Right lobe of liver (tissue), 6 donors: ENCODE data around the gene FBN3. TPM values are rescaled to one million over a fixed set of nuclear protein-coding genes. Genes with fewer than 3 reads are reported as not detected.
A peak's percentile ranks its signal among the peaks of the same experiment; 100 is the strongest.

Experiments used
- ATAC-seq, 4 donors: fragments of 200-7000 bp; cut with Tn5 transposase; one replicate each; pipeline ENCODE4 v1.9.1; 2020; ENCODE audit warnings: mild to moderate bottlenecking in 4 of 4, moderate library complexity in 4 of 4
- DNase-seq, 3 donors: peaks; one replicate each; pipeline ENCODE4 v3.0.0-alpha.2; 2020
- H3K27ac ChIP-seq, 3 donors: fragments of 200-600 bp; one replicate each; pipeline ENCODE4 v1.8.0; 2022
- H3K27me3 ChIP-seq, 2 donors: fragments of 200-600 bp; one replicate each; pipeline ENCODE4 v1.8.0; 2022
- H3K36me3 ChIP-seq, 4 donors: fragments of 200-600 bp; sonication (generic) in 1 of 4; one replicate each; pipeline versions ENCODE4 v1.5.1 to v1.8.0; 2017 to 2022; ENCODE audit warnings: control low read depth in 1 of 4
- H3K4me1 ChIP-seq, 4 donors: fragments of 200-600 bp; sonication (generic) in 1 of 4; one replicate each; pipeline versions ENCODE4 v1.5.1 to v1.8.0; 2017 to 2022; ENCODE audit warnings: control low read depth in 1 of 4
- H3K4me3 ChIP-seq, 3 donors: fragments of 200-600 bp; one replicate each; pipeline ENCODE4 v1.8.0; 2022
- H3K9me3 ChIP-seq, 4 donors: fragments of 200-600 bp; sonication (generic) in 1 of 4; one replicate each; pipeline versions ENCODE4 v1.5.1 to v1.8.0; 2017 to 2022; ENCODE audit warnings: control low read depth in 1 of 4
- CTCF ChIP-seq, 4 donors: fragments of 200-600 bp in 3 of 4; fragments of 450-650 bp in 1 of 4; IDR thresholded peaks; one replicate each; pipeline versions ENCODE4 v1.5.1 to v1.8.0; 2016 to 2022; ENCODE audit warnings: antibody characterized with exemption in 4 of 4, mild to moderate bottlenecking in 2 of 4
- POLR2A ChIP-seq: fragments of 450-650 bp; IDR thresholded peaks from one replicate; pipeline ENCODE4 v1.6.1; 2017; ENCODE audit warnings: antibody characterized with exemption, mild to moderate bottlenecking
- WGBS: methylation state at CpG from one replicate; pipeline ENCODE4 v1.1.6; 2018; ENCODE audit warnings: low coverage, low lambda C conversion rate; ENCODE audit not compliant: insufficient coverage; ENCODE audit errors: missing lambda C conversion rate; 5-methylcytosine and 5-hydroxymethylcytosine counted together
- intact Hi-C, 2 donors: fragments of 100-400 bp; cut with DNase I; formaldehyde crosslinking; loops; one replicate each; pipeline versions ENCODE4 v1.11.2 to v1.14.1; 2022
- total RNA-seq, 6 experiments: library from RNA; depleted of rRNA in 2 of 6; stranded (reverse); fragments of >200 nt in 2 of 6; fragmentation: NEBNext Ultra II Directional in 3 of 6; extraction: Animal tissue kit (Norgen Biotek cat#: 25700) in 3 of 6; gene quantifications; one replicate each; pipeline versions ENCODE4 v1.1.0 to v1.2.4, GENCODE V29; 2016 to 2023
- donor health status: DM: no; HTN: yes; CAD: no.
- donor health status: DM: no; HTN: no; CAD: no.
- donor health status: DM: no; HTN: no; CAD: no.
- donor health status: DM: no; HTN: yes; CAD: no.
- donor health status: DM: no; HTN: yes; CAD: no.

Gene FBN3
- total RNA-seq, 6 experiments from 2014 or later, result 0.11 to 0.37 TPM; not detected in 4

- Histone ChIP-seq H3K27me3 (no peaks in the 10 kb centered on the region), H3K4me1 (peaks cover 0 to 5% (median 0%) of the 10 kb centered on the region in 4 donors), H3K36me3 (no peaks in the 10 kb centered on the region), H3K27ac (no peak overlapping the region), H3K9me3 (no peaks in the 10 kb centered on the region), H3K4me3 (no peak overlapping the region)
- ATAC-seq (peak in 3 of 4 donors; percentile 49 to 51 (median 49)), DNase-seq (no peak)
- 79% methylated on average over 3 of the region's 5 CpGs for WGBS
- intact Hi-C loops, result no loop called here
- TF ChIP-seq CTCF (IDR thresholded peaks at IDR 0.05) (no peak), POLR2A (no peak)
Measured at GRCh38 chr19:8185343-8186068, 36.1 kb upstream of the FBN3 start.

DNA sequence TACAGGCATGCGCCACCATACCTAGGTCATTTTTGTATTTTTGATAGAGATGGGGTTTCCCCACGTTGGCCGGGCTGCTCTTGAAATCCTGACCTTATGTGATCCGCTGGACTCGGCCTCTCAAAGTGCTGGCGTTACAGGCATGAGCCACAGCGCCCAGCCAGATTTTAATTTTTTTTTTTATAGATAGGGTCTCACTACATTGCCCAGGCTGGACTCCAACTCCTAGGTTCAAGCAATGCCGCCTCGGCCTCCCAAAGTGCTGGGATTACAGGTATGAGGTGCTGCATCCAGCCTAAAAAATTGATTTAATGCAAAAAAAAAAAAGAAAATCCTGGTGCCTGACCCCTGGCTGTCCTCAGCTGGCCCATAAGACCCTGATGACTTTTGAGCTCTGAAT is 34.9 kb upstream of the FBN3 start:
- no peak for DNase-seq
- TF ChIP-seq CTCF (IDR thresholded peaks at IDR 0.05) (no peak), POLR2A (no peak)
- no peaks in the 10 kb centered on the region for H3K36me3 ChIP-seq
- no peaks in the 10 kb centered on the region for H3K9me3 ChIP-seq
- 48% methylated on average over 7 of the region's 9 CpGs for WGBS
- no peaks in the 10 kb centered on the region for H3K27me3 ChIP-seq
- no peak for ATAC-seq
- H3K4me3 ChIP-seq, result no peak overlapping the region
- no peak overlapping the region for H3K27ac ChIP-seq
- peaks cover 0 to 5% (median 0%) of the 10 kb centered on the region in 4 donors for H3K4me1 ChIP-seq
- intact Hi-C loops, result no loop called here

DNA sequence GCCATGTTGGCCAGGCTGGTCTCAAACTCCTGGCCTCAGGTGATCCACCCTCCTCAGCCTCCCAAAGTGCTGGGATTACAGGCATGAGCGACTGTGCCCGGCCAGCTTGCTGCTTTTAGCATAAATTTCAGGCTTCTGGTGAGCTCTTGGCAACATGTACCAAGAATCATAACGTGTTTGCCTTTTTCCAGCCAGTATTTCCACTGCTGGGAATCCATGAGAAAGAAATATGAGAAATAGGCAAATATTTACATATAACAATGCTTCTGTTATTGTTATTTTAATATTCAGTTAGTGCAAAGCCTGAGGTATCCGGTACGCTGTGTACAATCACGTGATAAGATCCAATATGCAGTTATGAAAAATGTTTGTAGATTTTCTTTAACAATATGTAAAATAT is 30.6 kb upstream of the FBN3 start:
- WGBS, result 79% methylated on average over 6 of the region's 6 CpGs
- no peak for DNase-seq
- Histone ChIP-seq H3K27ac (no peak overlapping the region), H3K9me3 (no peaks in the 10 kb centered on the region), H3K27me3 (no peaks in the 10 kb centered on the region), H3K4me3 (no peak overlapping the region), H3K36me3 (no peaks in the 10 kb centered on the region), H3K4me1 (no peaks in the 10 kb centered on the region)
- intact Hi-C loops, result no loop called here
- ATAC-seq, result no peak
- no peak for TF ChIP-seq CTCF (IDR thresholded peaks at IDR 0.05)
- TF ChIP-seq POLR2A, result no peak

DNA sequence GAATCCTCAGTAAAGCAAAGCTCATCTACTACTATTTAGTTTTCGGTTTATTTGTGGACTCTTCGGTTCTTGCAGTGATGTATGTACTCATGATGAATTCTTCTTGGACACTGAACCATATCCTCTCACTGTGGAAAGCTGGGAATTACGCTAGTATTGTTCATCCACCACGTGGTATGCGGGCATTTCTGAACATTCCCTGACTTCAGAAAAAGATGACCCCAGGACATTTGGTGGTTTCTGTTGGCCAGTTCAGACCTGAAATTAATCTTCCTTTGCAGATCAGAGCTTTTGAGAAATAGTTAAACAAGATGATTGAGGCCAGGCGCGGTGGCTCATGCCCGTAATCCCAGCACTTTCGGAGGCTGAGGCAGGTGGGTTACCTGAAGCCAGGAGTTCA is 25.3 kb upstream of the FBN3 start:
- WGBS, result 82% methylated on average over 8 of the region's 9 CpGs

More for the DNA sequence above, 25.3 kb upstream of the FBN3 start:
- no peaks in the 10 kb centered on the region for H3K27me3 ChIP-seq
- ATAC-seq, result no peak
- no peaks in the 10 kb centered on the region for H3K4me1 ChIP-seq
- H3K9me3 ChIP-seq, result no peaks in the 10 kb centered on the region
- H3K36me3 ChIP-seq, result no peaks in the 10 kb centered on the region
- DNase-seq, result no peak
- no peak overlapping the region for H3K27ac ChIP-seq
- H3K4me3 ChIP-seq, result no peak overlapping the region
- intact Hi-C loops, result no loop called here
- TF ChIP-seq CTCF (IDR thresholded peaks at IDR 0.05), result no peak
